Amniotic epithelial cell (primary cell): ENCODE data around the gene GGNBP2.
A peak's percentile ranks its signal among the peaks of the same experiment; 100 is the strongest.

Experiments used
- DNase-seq: peaks from one replicate; pipeline ENCODE4 v3.0.0-alpha.2; 2010; ENCODE audit warnings: low read depth

The GGNBP2 gene

GRCh38 chr17:36514856-36515255 is 29.9 kb upstream of the GGNBP2 start:
- DNase-seq, result no peak

- DNase-seq, result no peak
Measured at GRCh38 chr17:36515837-36516236, 28.9 kb upstream of the GGNBP2 start.

DNA sequence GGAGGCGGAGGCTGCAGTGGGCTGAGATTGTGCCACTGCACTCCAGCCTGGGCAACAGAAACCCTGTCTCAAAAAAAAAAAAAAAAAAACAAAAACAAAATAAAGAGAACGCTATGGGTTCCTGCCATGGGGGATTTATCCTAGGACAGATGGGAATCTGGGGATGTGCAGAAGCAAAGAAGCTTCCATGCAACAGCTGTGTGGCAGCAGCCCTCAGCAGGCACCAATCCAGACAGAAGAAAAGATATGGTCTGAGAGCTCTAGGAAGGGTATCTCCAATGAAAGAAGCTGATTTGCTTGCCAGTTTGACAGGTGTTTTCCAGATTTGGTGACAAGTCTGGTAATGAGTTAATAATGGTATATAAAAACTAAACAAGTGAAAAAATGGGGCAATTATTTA is 21.6 kb upstream of the GGNBP2 start:
- DNase-seq, result no peak

DNA sequence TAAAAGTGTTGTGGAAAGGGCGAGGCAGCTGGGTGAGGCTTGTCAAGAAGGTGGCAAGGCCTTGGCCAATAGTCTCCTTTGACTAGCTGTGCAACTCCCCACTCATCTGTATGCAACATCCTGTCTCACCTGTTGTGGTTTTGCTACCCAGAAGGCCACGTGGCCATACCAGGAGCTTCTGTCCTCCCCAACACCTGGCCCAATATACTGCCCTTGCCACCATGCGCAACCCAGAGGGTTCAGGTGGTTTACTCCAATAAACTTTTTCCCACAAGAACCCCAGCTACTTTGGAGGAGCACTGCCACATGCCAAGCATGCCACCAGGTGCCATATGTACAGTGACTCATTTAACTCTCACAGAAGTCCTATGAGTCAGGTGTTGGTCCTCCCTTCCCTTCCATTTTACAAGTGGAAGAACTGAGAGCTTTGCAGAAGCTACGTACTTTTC is 20.3 kb upstream of the GGNBP2 start:
- DNase-seq, result no peak

DNA sequence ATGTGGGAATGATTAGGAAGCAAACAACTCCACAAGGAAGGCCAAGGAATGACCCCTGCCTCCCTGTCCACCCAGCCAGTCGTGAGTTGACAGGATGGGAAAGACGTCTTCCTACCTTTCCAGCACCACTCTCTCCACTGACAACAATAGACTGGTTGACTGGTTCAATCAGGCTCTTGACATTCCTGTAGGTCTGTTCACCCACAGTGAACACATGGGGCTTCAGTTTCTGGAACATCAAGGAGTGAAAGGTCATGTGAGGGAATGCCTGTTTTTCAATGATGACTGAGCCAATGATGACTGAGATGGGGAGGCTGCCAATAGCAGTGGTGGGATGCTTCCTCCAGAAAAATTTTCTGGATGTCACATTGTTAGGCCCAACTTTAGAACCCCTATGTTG is 19.6 kb upstream of the GGNBP2 start:
- DNase-seq, result no peak

DNA sequence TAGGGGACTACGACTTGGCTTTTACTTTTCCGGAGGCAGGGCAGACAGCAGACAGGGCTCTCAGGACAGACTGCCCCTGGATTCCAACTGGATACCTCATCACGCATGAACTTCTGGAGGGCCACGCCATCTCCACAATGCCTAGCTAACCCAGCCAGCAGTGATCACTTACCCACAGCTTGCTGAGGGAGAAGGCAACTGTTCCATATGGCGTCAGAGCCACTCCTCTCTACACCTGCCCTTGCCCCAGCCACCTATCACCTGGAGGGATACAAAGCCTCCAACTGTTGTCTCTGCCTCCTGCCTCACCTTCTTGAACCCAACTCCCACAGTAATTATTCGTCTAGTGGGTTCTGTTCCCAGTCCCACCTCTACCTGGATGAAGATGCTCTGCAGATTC is 18.8 kb upstream of the GGNBP2 start:
- DNase-seq, result no peak

DNA sequence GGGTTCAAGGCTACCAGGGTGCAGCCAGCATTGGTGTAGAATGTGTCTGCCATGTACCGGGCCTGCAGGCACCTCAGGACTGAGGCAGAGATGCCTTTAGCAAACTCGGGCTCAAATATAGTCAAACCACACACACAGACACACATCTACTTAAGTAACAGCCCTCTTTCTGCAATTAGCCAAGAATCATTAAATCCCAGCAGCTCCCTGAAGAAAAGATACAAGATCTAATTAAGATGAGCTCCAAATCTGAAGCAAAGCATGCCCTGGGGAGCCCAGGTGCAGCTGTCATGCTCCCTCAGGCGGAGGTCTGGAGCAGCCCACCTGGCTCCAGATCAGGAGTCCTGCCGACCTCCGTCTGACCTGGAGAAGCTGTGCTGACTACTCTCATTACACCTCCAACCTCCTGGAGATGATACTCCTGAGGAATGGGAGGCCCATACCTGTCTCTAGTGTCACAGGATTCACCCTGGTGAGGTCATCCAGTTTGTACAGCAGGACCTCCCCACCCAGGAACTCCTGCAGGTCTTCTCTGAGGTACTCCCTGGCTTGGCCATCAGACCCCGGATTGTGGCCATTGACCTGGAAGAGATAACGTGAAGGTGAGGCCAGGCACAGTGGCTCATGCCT is 17.0 kb upstream of the GGNBP2 start:
- DNase-seq, result no peak

GRCh38 chr17:36529121-36529520 is 15.6 kb upstream of the GGNBP2 start:
- peak; percentile 62 for DNase-seq

DNA sequence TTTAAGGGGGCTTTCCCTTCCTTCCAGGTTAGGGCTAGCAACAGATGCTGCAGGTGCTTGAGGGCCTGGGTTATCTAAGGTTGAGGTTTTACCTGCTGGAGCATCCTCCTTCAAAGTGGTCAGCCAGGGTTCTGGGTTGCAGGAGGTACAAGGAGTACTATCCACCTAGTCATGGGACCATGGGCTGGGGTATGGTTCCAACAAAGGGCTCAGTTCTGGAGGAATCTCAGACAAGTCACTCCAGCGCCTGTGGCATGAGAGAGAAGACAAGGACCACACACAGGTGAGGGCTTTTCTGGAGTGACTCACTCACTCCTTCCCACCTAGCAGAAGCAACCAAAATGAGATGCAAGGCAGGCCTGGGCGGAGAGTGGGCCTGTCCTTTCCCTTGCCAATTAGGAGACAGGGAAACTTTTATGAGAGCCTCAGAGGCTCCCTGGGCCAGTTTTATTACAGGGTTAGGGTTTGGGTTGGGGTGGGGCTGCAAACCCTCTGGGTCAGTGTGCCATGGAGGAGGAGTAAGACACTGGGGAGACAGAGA is 12.2 kb upstream of the GGNBP2 start:
- no peak for DNase-seq

- DNase-seq, result peak; percentile 54
Measured at GRCh38 chr17:36533935-36534839, 10.5 kb upstream of the GGNBP2 start.

GRCh38 chr17:36534840-36535668 is 9.7 kb upstream of the GGNBP2 start, which contains the start of the genes MYO19 and PIGW:
Gene MYO19, minus strand, starts transcription at chr17:36534868. Its CDS starts 2,330 bp downstream, at chr17:36532538.
Gene PIGW, plus strand, starts transcription at chr17:36534987. Its CDS starts 2,115 bp downstream, at chr17:36537102.
- DNase-seq, result peak; percentile 86

DNA sequence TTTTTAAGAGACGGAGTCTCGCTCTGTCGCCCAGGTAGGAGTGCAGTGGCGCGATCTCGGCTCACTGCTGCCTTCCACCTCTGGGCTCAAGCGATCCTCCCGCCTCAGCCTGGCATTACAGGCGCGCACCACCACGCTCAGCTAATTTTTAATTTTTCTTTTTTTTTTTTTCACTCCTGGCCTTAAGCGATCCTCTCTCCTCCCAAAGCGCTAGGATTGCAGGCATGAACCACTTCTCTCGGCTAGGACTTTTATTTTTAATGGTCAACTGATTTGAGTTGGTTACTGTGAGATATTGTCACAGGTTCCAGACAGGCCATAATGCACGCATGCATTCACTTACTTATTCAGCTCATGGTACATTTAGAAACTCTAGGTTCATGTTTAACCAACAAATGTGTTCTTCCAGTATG is 9.0 kb upstream of the GGNBP2 start:
- no peak for DNase-seq

- DNase-seq, result no peak
Measured at GRCh38 chr17:36540696-36541095, 4.0 kb upstream of the GGNBP2 start.

DNA sequence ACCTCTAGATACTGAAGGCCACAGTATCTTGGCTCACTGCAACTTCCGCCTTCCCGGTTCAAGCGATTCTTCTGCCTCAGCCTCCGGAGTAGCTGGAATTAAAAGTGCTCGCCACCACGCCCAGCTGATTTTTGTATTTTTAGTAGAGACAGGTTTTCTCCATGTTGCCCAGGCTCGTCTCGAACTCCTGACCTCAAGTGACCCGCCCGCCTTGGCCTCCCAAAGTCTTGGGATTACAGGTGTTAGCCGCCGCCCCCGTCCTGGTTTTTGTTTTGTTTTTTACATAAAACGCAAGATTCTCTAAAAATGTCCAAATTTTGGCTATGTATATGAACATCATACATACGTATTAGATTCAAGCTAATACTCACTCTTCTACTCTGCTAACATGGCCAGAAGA is 2.0 kb upstream of the GGNBP2 start:
- no peak for DNase-seq

- DNase-seq, result peak; percentile 59
Measured at GRCh38 chr17:36544044-36544306, 744 bp upstream of the GGNBP2 start.

DNA sequence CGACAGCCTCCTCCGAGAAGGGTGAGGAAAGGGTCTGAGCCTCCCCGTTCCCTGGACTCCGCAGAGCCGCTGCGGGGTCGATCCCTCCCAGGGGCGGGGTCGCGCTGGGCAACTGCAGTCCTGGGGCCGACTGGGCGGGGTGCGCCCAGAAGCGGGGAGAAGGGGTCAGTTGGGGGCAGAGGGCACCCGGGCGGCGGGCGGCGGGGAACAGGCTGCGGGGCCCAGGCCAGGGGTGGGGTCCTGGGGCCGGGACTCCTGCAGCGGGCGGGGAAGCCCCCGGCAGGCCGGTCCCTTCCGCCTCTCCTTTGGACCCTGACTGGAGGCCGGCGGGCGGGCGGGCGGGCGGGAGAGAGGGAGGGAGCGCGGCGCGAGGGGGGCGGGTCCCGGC is 352 bp downstream of the GGNBP2 start:
- no peak for DNase-seq

GRCh38 chr17:36545465-36546417 is 1.0 kb downstream of the GGNBP2 start:
- DNase-seq, result peak; percentile 97

GRCh38 chr17:36546418-36547093 is 1.8 kb downstream of the GGNBP2 start:
- DNase-seq, result no peak

- no peak for DNase-seq
Measured at GRCh38 chr17:36547776-36548175, 3.1 kb downstream of the GGNBP2 start.
